ENCODE results near the gene CEP170B.

CEP170B gene

GRCh38 chr14:104880584-104881210 lies 15.6 kb downstream of the CEP170B start:
- Histone ChIP-seq H4K20me1 (ENCODE audit: insufficient read depth, low read length, poor library complexity, severe bottlenecking) (no peaks in the 10 kb centered on the region), H3K79me2 (ENCODE audit: insufficient read depth, low read length) (no peaks in the 10 kb centered on the region), H3K36me3 (ENCODE audit: insufficient read depth, low read length) (no peaks in the 10 kb centered on the region)

GRCh38 chr14:104881369-104881979 lies 16.4 kb downstream of the CEP170B start:
- H3K27me3 ChIP-seq (ENCODE audit: insufficient read depth, low read length, poor library complexity, severe bottlenecking): no peaks in the 10 kb centered on the region
- no peak overlapping the region for H3K4me3 ChIP-seq (ENCODE audit: low read length, poor library complexity, severe bottlenecking)
- H3F3A ChIP-seq (ENCODE audit: low read depth): no peaks in the 10 kb centered on the region
- no peaks in the 10 kb centered on the region for H3K79me2 ChIP-seq (ENCODE audit: insufficient read depth, low read length)
- no peaks in the 10 kb centered on the region for H3K4me1 ChIP-seq (ENCODE audit: insufficient read depth, low read length, poor library complexity, severe bottlenecking)
- no peaks in the 10 kb centered on the region for H4K20me1 ChIP-seq (ENCODE audit: insufficient read depth, low read length, poor library complexity, severe bottlenecking)
- no peak overlapping the region for H3K9ac ChIP-seq (ENCODE audit: low read depth, low read length, poor library complexity, severe bottlenecking)
- no peaks in the 10 kb centered on the region for H3K9me2 ChIP-seq (replicated peaks; ENCODE audit: low read depth, low read length)
- H3K36me3 ChIP-seq (ENCODE audit: insufficient read depth, low read length): no peaks in the 10 kb centered on the region
- H2AFZ ChIP-seq (ENCODE audit: low read length): no peak overlapping the region
- TF ChIP-seq EZH2phosphoT487 (IDR thresholded peaks at IDR 0.05; ENCODE audit: borderline replicate concordance): no peak
- no peaks in the 10 kb centered on the region for H3K9me3 ChIP-seq (ENCODE audit: insufficient read depth, low read depth, low read length)
- H3K4me2 ChIP-seq (ENCODE audit: low read depth, low read length, poor library complexity, severe bottlenecking): no peak overlapping the region

More at GRCh38 chr14:104880584-104881210, 15.6 kb downstream of the CEP170B start:
- Histone ChIP-seq H3K4me1 (ENCODE audit: insufficient read depth, low read length, poor library complexity, severe bottlenecking) (no peaks in the 10 kb centered on the region), H3K4me2 (ENCODE audit: low read depth, low read length, poor library complexity, severe bottlenecking) (no peak overlapping the region), H3K4me3 (ENCODE audit: low read length, poor library complexity, severe bottlenecking) (no peak overlapping the region), H3F3A (ENCODE audit: low read depth) (no peaks in the 10 kb centered on the region), H3K9me2 (replicated peaks; ENCODE audit: low read depth, low read length) (no peaks in the 10 kb centered on the region), H3K9ac (ENCODE audit: low read depth, low read length, poor library complexity, severe bottlenecking) (no peak overlapping the region), H3K27me3 (ENCODE audit: insufficient read depth, low read length, poor library complexity, severe bottlenecking) (no peaks in the 10 kb centered on the region), H3K9me3 (ENCODE audit: insufficient read depth, low read depth, low read length) (no peaks in the 10 kb centered on the region), H2AFZ (ENCODE audit: low read length) (no peak overlapping the region)
- TF ChIP-seq EZH2phosphoT487 (IDR thresholded peaks at IDR 0.05; ENCODE audit: borderline replicate concordance) (no peak), CTCF (conservative IDR thresholded peaks at IDR 0.05; ENCODE audit: low read length) (no peak)

- Histone ChIP-seq H2AFZ (ENCODE audit: low read length) (no peak overlapping the region), H3K36me3 (ENCODE audit: insufficient read depth, low read length) (no peaks in the 10 kb centered on the region)
- TF ChIP-seq EZH2phosphoT487 (IDR thresholded peaks at IDR 0.05; ENCODE audit: borderline replicate concordance): no peak
- TF ChIP-seq CTCF (conservative IDR thresholded peaks at IDR 0.05; ENCODE audit: low read length): no peak
These were observed 17.4 kb downstream of the CEP170B start for GRCh38 chr14:104882325-104882973.

More at GRCh38 chr14:104882325-104882973, 17.4 kb downstream of the CEP170B start:
- Histone ChIP-seq H3K9me2 (replicated peaks; ENCODE audit: low read depth, low read length) (no peaks in the 10 kb centered on the region), H4K20me1 (ENCODE audit: insufficient read depth, low read length, poor library complexity, severe bottlenecking) (no peaks in the 10 kb centered on the region), H3K79me2 (ENCODE audit: insufficient read depth, low read length) (no peaks in the 10 kb centered on the region), H3K4me1 (ENCODE audit: insufficient read depth, low read length, poor library complexity, severe bottlenecking) (no peaks in the 10 kb centered on the region), H3K4me3 (ENCODE audit: low read length, poor library complexity, severe bottlenecking) (no peak overlapping the region), H3K9ac (ENCODE audit: low read depth, low read length, poor library complexity, severe bottlenecking) (no peak overlapping the region), H3K4me2 (ENCODE audit: low read depth, low read length, poor library complexity, severe bottlenecking) (no peak overlapping the region), H3K27me3 (ENCODE audit: insufficient read depth, low read length, poor library complexity, severe bottlenecking) (no peaks in the 10 kb centered on the region), H3K9me3 (ENCODE audit: insufficient read depth, low read depth, low read length) (no peaks in the 10 kb centered on the region), H3F3A (ENCODE audit: low read depth) (no peaks in the 10 kb centered on the region)

All from Loucy (cell line).